Measurements from ENCODE around the gene GANAB. TPM values are rescaled to one million over a fixed set of nuclear protein-coding genes. Genes with fewer than 3 reads are reported as not detected.
A peak's percentile ranks its signal among the peaks of the same experiment; 100 is the strongest.

The GANAB gene
- total and polyA plus RNA-seq, 2 of the 13 experiments (the other 11 are each of a cell fraction or from before 2014, with no cell fraction given) = 99.5 to 234 TPM

- TF ChIP-seq PATZ1 (CRISPR knock-in tag; IDR thresholded peaks at IDR 0.05) (peak; percentile 83), ZNF788 (CRISPR knock-in tag; IDR thresholded peaks at IDR 0.05; ENCODE audit: borderline replicate concordance) (peak; percentile 96), NFYB (CRISPR knock-in tag; IDR thresholded peaks at IDR 0.05) (peak; percentile 52; the same call in 1 of the 2 replicates), SATB2 (CRISPR knock-in tag; IDR thresholded peaks at IDR 0.05) (0 out of 2 replicates have a peak, but pooled peaks have one; percentile 43), ZNF317 (CRISPR knock-in tag; IDR thresholded peaks at IDR 0.05) (peak; percentile 91), PRDM10 (CRISPR knock-in tag; IDR thresholded peaks at IDR 0.05; ENCODE audit: low read depth) (peak; percentile 72), SIX4 (CRISPR knock-in tag; IDR thresholded peaks at IDR 0.05) (peak; percentile 36; the same call in 1 of the 2 replicates), ISL2 (CRISPR knock-in tag; IDR thresholded peaks at IDR 0.05) (peak; percentile 46), ZNF629 (CRISPR knock-in tag; conservative IDR thresholded peaks at IDR 0.05) (no peak; the same call in 1 of the 2 replicates), MAFG (CRISPR knock-in tag; IDR thresholded peaks at IDR 0.05) (no peak), AHR (CRISPR knock-in tag; IDR thresholded peaks at IDR 0.05) (peak; percentile 30; the same call in 1 of the 2 replicates), PAF1 (CRISPR knock-in tag; IDR thresholded peaks at IDR 0.05) (peak; percentile 71; the same call in 1 of the 2 replicates), ZNF879 (CRISPR knock-in tag; IDR thresholded peaks at IDR 0.05) (no peak), EP300 (IDR thresholded peaks at IDR 0.05; ENCODE audit: low read depth in 2 of 2, low read length in 2 of 2) (0 out of 4 replicates have a peak, but pooled peaks of 1 of the 2 experiments have one; percentile 18), EP300 (CRISPR knock-in tag; IDR thresholded peaks at IDR 0.05; ENCODE audit: borderline replicate concordance) (peak; percentile 74)
- TF ChIP-seq, protein P1, sequence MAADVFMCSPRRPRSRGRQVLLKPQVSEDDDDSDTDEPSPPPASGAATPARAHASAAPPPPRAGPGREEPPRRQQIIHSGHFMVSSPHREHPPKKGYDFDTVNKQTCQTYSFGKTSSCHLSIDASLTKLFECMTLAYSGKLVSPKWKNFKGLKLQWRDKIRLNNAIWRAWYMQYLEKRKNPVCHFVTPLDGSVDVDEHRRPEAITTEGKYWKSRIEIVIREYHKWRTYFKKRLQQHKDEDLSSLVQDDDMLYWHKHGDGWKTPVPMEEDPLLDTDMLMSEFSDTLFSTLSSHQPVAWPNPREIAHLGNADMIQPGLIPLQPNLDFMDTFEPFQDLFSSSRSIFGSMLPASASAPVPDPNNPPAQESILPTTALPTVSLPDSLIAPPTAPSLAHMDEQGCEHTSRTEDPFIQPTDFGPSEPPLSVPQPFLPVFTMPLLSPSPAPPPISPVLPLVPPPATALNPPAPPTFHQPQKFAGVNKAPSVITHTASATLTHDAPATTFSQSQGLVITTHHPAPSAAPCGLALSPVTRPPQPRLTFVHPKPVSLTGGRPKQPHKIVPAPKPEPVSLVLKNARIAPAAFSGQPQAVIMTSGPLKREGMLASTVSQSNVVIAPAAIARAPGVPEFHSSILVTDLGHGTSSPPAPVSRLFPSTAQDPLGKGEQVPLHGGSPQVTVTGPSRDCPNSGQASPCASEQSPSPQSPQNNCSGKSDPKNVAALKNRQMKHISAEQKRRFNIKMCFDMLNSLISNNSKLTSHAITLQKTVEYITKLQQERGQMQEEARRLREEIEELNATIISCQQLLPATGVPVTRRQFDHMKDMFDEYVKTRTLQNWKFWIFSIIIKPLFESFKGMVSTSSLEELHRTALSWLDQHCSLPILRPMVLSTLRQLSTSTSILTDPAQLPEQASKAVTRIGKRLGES (CRISPR knock-in tag; IDR thresholded peaks at IDR 0.05; ENCODE audit: borderline replicate concordance) = peak; percentile 73; the same call in 1 of the 2 replicates
- TF ChIP-seq, protein P2, sequence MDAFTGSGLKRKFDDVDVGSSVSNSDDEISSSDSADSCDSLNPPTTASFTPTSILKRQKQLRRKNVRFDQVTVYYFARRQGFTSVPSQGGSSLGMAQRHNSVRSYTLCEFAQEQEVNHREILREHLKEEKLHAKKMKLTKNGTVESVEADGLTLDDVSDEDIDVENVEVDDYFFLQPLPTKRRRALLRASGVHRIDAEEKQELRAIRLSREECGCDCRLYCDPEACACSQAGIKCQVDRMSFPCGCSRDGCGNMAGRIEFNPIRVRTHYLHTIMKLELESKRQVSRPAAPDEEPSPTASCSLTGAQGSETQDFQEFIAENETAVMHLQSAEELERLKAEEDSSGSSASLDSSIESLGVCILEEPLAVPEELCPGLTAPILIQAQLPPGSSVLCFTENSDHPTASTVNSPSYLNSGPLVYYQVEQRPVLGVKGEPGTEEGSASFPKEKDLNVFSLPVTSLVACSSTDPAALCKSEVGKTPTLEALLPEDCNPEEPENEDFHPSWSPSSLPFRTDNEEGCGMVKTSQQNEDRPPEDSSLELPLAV (CRISPR knock-in tag; conservative IDR thresholded peaks at IDR 0.05; ENCODE audit: low read depth) = no peak
- TF ChIP-seq, protein P3, sequence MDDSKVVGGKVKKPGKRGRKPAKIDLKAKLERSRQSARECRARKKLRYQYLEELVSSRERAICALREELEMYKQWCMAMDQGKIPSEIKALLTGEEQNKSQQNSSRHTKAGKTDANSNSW (CRISPR knock-in tag; IDR thresholded peaks at IDR 0.05; ENCODE audit: borderline replicate concordance) = 0 out of 2 replicates have a peak, but pooled peaks have one; percentile 69
Observed at GRCh38 chr11:62621567-62622470, 24.6 kb downstream of the GANAB start, which contains the start of gene B3GAT3 (continued).
